GM12864 (cell line): ENCODE data around the gene CD53.
"Not testable (repeated sequence)": the region's sequence is repeated elsewhere in the genome, so short reads cannot be mapped to it uniquely, and the experiment has no call there.

ENCODE experiments used
- DNase-seq: peaks from one replicate; pipeline ENCODE4 v3.0.0-alpha.2; 2011; ENCODE audit warnings: low read depth
- H3K4me3 ChIP-seq: 2 replicates; pipeline ENCODE4 v1.5.1; 2011; ENCODE audit warnings: mild to moderate bottlenecking, low read depth, low read length, control low read depth
- TF ChIP-seq, protein P1 (sequence below): IDR thresholded peaks from 2 replicates; pipeline ENCODE4 v1.5.1; 2011; ENCODE audit warnings: low read depth, mild to moderate bottlenecking, moderate library complexity, low read length, control low read depth, inconsistent platforms; ENCODE audit errors: missing control alignments

Gene CD53

DNA sequence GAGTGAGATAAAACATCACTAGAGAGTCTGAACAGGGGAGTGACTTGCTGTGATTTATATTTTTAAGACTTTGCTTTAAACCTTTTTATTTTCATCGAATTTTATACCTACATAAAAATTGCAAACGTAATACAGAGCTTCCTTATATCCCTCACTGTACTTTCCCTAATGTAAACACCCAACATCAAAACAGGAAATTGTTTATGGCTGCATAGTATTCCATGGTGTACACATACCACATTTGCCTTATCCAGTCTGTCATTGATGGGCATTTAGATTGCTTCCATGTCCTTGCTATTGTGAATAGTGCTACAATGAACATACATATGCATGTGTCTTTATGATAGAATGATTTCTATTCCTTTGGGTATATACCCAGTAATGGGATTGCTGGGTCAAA, 56.0 kb downstream of the CD53 start:
- H3K4me3 ChIP-seq: no peak overlapping the region
- TF ChIP-seq, protein P1, sequence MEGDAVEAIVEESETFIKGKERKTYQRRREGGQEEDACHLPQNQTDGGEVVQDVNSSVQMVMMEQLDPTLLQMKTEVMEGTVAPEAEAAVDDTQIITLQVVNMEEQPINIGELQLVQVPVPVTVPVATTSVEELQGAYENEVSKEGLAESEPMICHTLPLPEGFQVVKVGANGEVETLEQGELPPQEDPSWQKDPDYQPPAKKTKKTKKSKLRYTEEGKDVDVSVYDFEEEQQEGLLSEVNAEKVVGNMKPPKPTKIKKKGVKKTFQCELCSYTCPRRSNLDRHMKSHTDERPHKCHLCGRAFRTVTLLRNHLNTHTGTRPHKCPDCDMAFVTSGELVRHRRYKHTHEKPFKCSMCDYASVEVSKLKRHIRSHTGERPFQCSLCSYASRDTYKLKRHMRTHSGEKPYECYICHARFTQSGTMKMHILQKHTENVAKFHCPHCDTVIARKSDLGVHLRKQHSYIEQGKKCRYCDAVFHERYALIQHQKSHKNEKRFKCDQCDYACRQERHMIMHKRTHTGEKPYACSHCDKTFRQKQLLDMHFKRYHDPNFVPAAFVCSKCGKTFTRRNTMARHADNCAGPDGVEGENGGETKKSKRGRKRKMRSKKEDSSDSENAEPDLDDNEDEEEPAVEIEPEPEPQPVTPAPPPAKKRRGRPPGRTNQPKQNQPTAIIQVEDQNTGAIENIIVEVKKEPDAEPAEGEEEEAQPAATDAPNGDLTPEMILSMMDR: no peak
- no peak for DNase-seq

- not testable (repeated sequence) for H3K4me3 ChIP-seq, DNase-seq
Measured at GRCh38 chr1:110931097-110931496, 58.1 kb downstream of the CD53 start.

DNA sequence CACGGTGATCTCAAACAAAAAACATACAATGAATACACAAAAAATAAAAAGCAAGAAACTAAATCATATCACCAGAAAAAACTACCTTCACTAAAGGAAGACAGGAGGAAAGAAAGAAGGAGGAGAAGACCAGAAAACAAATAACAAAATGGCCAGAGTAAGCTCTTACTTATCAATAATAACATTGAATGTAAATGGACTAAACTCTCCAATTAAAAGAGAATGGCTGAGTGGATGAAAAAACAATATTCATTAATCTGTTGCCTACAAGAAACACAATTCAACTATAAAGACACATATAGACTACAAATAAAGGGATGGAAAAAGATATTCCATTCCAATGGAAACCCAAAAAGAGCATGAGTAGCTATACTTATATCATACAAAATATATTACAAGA, 63.6 kb downstream of the CD53 start:
- TF ChIP-seq, protein P1: no peak

DNA sequence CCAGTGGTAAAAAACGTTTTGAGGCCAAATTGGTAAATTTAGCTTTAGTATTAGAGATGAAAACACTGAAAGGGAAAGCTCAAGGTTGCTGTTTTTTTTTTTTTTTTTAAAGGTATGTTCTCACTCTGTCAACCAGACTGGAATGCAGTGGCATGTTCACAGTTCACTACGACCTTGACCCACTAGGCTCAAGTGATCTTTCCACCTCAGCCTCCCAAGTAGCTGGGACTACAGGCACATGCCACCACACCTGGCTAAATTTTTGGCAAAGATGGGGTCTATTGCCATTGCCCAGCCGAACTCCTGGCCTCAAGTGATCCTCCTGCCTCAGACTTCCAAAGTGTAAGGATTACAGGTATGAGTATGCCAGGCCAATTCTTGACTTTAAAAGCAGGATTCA, 71.9 kb downstream of the CD53 start:
- DNase-seq: no peak
- no peak overlapping the region for H3K4me3 ChIP-seq
- TF ChIP-seq, protein P1: no peak

More for the DNA sequence above, 63.6 kb downstream of the CD53 start:
- H3K4me3 ChIP-seq: no peak overlapping the region
- no peak for DNase-seq

DNA sequence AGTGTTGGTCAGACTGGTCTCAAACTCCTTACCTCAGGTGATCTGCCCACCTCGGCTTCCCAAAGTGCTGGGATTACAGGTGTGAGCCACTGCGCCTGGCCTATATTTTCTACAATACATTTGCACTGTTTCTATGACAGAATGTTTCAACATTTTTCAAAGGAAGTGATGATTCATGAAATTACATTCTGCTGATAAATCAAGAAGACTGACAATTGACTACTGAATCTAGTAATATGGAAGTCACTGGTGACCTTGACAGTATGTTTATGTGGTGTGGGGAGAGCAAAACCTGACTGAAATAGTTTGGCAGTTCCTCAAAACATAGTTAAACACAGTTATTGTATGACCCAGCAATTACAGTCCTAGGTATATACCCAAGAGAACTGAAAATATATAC, 72.7 kb downstream of the CD53 start:
- TF ChIP-seq, protein P1: no peak
- no peak overlapping the region for H3K4me3 ChIP-seq
- DNase-seq: no peak

- no peak overlapping the region for H3K4me3 ChIP-seq
- TF ChIP-seq, protein P1: no peak
- DNase-seq: no peak
Measured at GRCh38 chr1:110948038-110948810, 75.3 kb downstream of the CD53 start.
